HepG2 (cell line): ENCODE data around the gene VGF. TPM values are rescaled to one million over a fixed set of nuclear protein-coding genes. Genes with fewer than 3 reads are reported as not detected.

Experiments used
- CERS6 ChIP-seq: sonication (generic); formaldehyde crosslinking; IDR thresholded peaks from 2 replicates; pipeline ENCODE4 v1.5.0; 2020; ENCODE audit warnings: missing genetic modification reagents
- GABPB1 ChIP-seq: IDR thresholded peaks from 2 replicates; pipeline ENCODE4 v1.6.1; 2016; ENCODE audit warnings: mild to moderate bottlenecking, missing genetic modification reagents, moderate library complexity, missing compliant biosample characterization
- ISL2 ChIP-seq: sonication (generic); formaldehyde crosslinking; IDR thresholded peaks from 2 replicates; pipeline ENCODE4 v1.5.0; 2020; ENCODE audit warnings: missing genetic modification reagents
- NFATC3 ChIP-seq: sonication (generic); formaldehyde crosslinking; IDR thresholded peaks from 2 replicates; pipeline ENCODE4 v1.5.1; 2020; ENCODE audit warnings: mild to moderate bottlenecking, missing genetic modification reagents
- NFIC ChIP-seq: IDR thresholded peaks from 2 replicates; pipeline ENCODE4 v1.6.1; 2012; ENCODE audit warnings: mild to moderate bottlenecking, low read length, inconsistent platforms
- NFKB2 ChIP-seq: sonication (generic); formaldehyde crosslinking; IDR thresholded peaks from 2 replicates; pipeline ENCODE4 v1.4.0; 2020; ENCODE audit warnings: missing genetic modification reagents, borderline replicate concordance
- NKX3-1 ChIP-seq: sonication (generic); formaldehyde crosslinking; IDR thresholded peaks from 2 replicates; pipeline ENCODE4 v1.5.0; 2020; ENCODE audit warnings: missing genetic modification reagents
- ONECUT2 ChIP-seq: sonication (generic); formaldehyde crosslinking; IDR thresholded peaks from 2 replicates; pipeline ENCODE4 v1.4.0; 2020; ENCODE audit warnings: missing genetic modification reagents
- PAXIP1 ChIP-seq: sonication (generic); formaldehyde crosslinking; conservative IDR thresholded peaks from 2 replicates; pipeline ENCODE4 v1.4.0; 2020; ENCODE audit warnings: mild to moderate bottlenecking, missing genetic modification reagents, moderate library complexity
- POLR2AphosphoS2 ChIP-seq: IDR thresholded peaks from 2 replicates; pipeline ENCODE4 v1.6.1; 2011; ENCODE audit warnings: low read depth, low read length, improper control_type of control experiment
- POLR2AphosphoS5 ChIP-seq: IDR thresholded peaks from 2 replicates; pipeline ENCODE4 v1.6.1; 2012; ENCODE audit warnings: low read depth, low read length
- TCF7L2 ChIP-seq: IDR thresholded peaks from 2 replicates; pipeline ENCODE4 v1.6.1; 2011; ENCODE audit warnings: mild to moderate bottlenecking, low read depth, low read length, moderate library complexity
- TIGD3 ChIP-seq: sonication (generic); formaldehyde crosslinking; IDR thresholded peaks from 2 replicates; pipeline ENCODE4 v1.5.1; 2020; ENCODE audit warnings: mild to moderate bottlenecking, missing genetic modification reagents, borderline replicate concordance
- ZFY ChIP-seq: sonication (generic); formaldehyde crosslinking; IDR thresholded peaks from 2 replicates; pipeline ENCODE4 v1.4.0; 2020; ENCODE audit warnings: missing genetic modification reagents
- ZNF17 ChIP-seq: sonication (generic); formaldehyde crosslinking; IDR thresholded peaks from 2 replicates; pipeline ENCODE4 v1.5.0; 2020; ENCODE audit warnings: mild to moderate bottlenecking, missing genetic modification reagents
- ZNF224 ChIP-seq: sonication (generic); formaldehyde crosslinking; IDR thresholded peaks from 2 replicates; pipeline ENCODE4 v1.5.0; 2020; ENCODE audit warnings: mild to moderate bottlenecking, missing genetic modification reagents
- ZNF263 ChIP-seq: sonication (generic); formaldehyde crosslinking; IDR thresholded peaks from 2 replicates; pipeline ENCODE4 v1.4.0; 2020; ENCODE audit warnings: missing genetic modification reagents
- ZNF34 ChIP-seq: sonication (generic); formaldehyde crosslinking; IDR thresholded peaks from 2 replicates; pipeline ENCODE4 v1.4.0; 2020; ENCODE audit warnings: mild to moderate bottlenecking, missing genetic modification reagents, borderline replicate concordance
- ZNF441 ChIP-seq: sonication (generic); formaldehyde crosslinking; IDR thresholded peaks from 2 replicates; pipeline ENCODE4 v1.7.0; 2021; ENCODE audit warnings: missing genetic modification reagents, borderline replicate concordance
- ZNF451 ChIP-seq: sonication (generic); formaldehyde crosslinking; IDR thresholded peaks from 2 replicates; pipeline ENCODE4 v1.5.0; 2020; ENCODE audit warnings: mild to moderate bottlenecking, missing genetic modification reagents
- ZNF614 ChIP-seq: IDR thresholded peaks from 2 replicates; pipeline ENCODE4 v1.6.1; 2018; ENCODE audit warnings: missing biosample characterization, missing genetic modification reagents, inconsistent platforms, borderline replicate concordance
- ZNF737 ChIP-seq: sonication (generic); formaldehyde crosslinking; IDR thresholded peaks from 2 replicates; pipeline ENCODE4 v1.5.0; 2020; ENCODE audit warnings: missing genetic modification reagents, mild to moderate bottlenecking, borderline replicate concordance
- ZSCAN30 ChIP-seq: sonication (generic); formaldehyde crosslinking; IDR thresholded peaks from 2 replicates; pipeline ENCODE4 v1.5.0; 2020; ENCODE audit warnings: mild to moderate bottlenecking, missing genetic modification reagents
- polyA plus RNA-seq, 8 experiments: library from polyadenylated mRNA; depleted of rRNA in 3 of 8; stranded (reverse) in 7 of 8; unstranded in 1 of 8; fragments of >200 nt; fragmentation: Illumina TruSeq in 4 of 8; extraction: Trizol in 4 of 8; gene quantifications; 2 replicates each; pipeline versions ENCODE4 v1.2.1 to v1.2.3, GENCODE V29; 2011 to 2016; ENCODE audit warnings: low read depth in 4 of 8, missing spikeins in 1 of 8, mixed read lengths in 1 of 8; ENCODE audit not compliant: insufficient read depth in 1 of 8
- total RNA-seq, 5 experiments: library from RNA; depleted of rRNA; stranded (reverse); fragments of >200 nt; fragmentation: Illumina TruSeq; extraction: Trizol; gene quantifications; 2 replicates each; pipeline ENCODE4 v1.2.3, GENCODE V29; 2016; ENCODE audit warnings: low read depth in 1 of 5
- TF ChIP-seq, protein P1 (sequence below): sonication (generic); formaldehyde crosslinking; IDR thresholded peaks from 2 replicates; pipeline ENCODE4 v1.4.0; 2020; ENCODE audit warnings: missing genetic modification reagents, borderline replicate concordance

VGF gene
- total and polyA plus RNA-seq, 2 of the 13 experiments (the other 11 are each of a cell fraction or from before 2014, with no cell fraction given), result 0.12 to 0.46 TPM

DNA sequence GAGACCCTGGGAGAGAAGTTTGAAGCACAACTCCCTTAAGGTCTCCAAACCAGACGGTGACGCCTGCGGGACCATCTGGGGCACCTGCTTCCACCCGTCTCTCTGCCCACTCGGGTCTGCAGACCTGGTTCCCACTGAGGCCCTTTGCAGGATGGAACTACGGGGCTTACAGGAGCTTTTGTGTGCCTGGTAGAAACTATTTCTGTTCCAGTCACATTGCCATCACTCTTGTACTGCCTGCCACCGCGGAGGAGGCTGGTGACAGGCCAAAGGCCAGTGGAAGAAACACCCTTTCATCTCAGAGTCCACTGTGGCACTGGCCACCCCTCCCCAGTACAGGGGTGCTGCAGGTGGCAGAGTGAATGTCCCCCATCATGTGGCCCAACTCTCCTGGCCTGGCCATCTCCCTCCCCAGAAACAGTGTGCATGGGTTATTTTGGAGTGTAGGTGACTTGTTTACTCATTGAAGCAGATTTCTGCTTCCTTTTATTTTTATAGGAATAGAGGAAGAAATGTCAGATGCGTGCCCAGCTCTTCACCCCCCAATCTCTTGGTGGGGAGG lies 27.6 kb downstream of the VGF start (continued):
- TF ChIP-seq, protein P1, sequence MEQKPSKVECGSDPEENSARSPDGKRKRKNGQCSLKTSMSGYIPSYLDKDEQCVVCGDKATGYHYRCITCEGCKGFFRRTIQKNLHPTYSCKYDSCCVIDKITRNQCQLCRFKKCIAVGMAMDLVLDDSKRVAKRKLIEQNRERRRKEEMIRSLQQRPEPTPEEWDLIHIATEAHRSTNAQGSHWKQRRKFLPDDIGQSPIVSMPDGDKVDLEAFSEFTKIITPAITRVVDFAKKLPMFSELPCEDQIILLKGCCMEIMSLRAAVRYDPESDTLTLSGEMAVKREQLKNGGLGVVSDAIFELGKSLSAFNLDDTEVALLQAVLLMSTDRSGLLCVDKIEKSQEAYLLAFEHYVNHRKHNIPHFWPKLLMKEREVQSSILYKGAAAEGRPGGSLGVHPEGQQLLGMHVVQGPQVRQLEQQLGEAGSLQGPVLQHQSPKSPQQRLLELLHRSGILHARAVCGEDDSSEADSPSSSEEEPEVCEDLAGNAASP (CRISPR knock-in tag), result no peak
- no peak for TF ChIP-seq GABPB1 (CRISPR knock-in tag)
- TF ChIP-seq ZNF17, result 0 out of 2 replicates have a peak, but pooled peaks have one; percentile 63
- TF ChIP-seq TCF7L2, result no peak
- peak; percentile 42; the same call in 1 of the 2 replicates for TF ChIP-seq POLR2AphosphoS5
- TF ChIP-seq ZNF451 (CRISPR knock-in tag), result no peak
- TF ChIP-seq ONECUT2 (CRISPR knock-in tag), result no peak
- TF ChIP-seq ZFY (CRISPR knock-in tag), result no peak
- TF ChIP-seq ZSCAN30 (CRISPR knock-in tag), result no peak
- TF ChIP-seq ZNF34 (CRISPR knock-in tag), result no peak
- TF ChIP-seq POLR2AphosphoS2, result 0 out of 2 replicates have a peak, but pooled peaks have one; percentile 29
- TF ChIP-seq ZNF737, result no peak
- TF ChIP-seq ZNF441 (CRISPR knock-in tag), result no peak
- TF ChIP-seq PAXIP1 (CRISPR knock-in tag), result peak; percentile 25; the same call in 1 of the 2 replicates
- no peak for TF ChIP-seq NKX3-1 (CRISPR knock-in tag)
- TF ChIP-seq NFATC3 (CRISPR knock-in tag), result no peak
- no peak for TF ChIP-seq TIGD3 (CRISPR knock-in tag)
- TF ChIP-seq NFKB2 (CRISPR knock-in tag), result no peak
- no peak for TF ChIP-seq ZNF614 (CRISPR knock-in tag)
- no peak for TF ChIP-seq ZNF224
- TF ChIP-seq NFIC, result no peak
- no peak for TF ChIP-seq CERS6 (CRISPR knock-in tag)
- no peak for TF ChIP-seq ISL2 (CRISPR knock-in tag)
- no peak for TF ChIP-seq ZNF263 (CRISPR knock-in tag)
